Stimulated activated CD4-positive, alpha-beta T cell treated with anti-CD3 and anti-CD28 coated beads, Interleukin-12 subunit alpha, Interleukin-12 subunit beta, amount 100 ng/mL, for 48 hours (primary cell): ENCODE measurements around the gene ASB12.
"Not testable (repeated sequence)": the region's sequence is repeated elsewhere in the genome, so short reads cannot be mapped to it uniquely, and the experiment has no call there.

ENCODE experiments used
- DNase-seq, 3 donors: peaks; one replicate each; pipeline ENCODE4 v3.0.0-alpha.2; 2020; ENCODE audit warnings: low read depth in 2 of 3, low spot score in 1 of 3

Gene ASB12, protein sequence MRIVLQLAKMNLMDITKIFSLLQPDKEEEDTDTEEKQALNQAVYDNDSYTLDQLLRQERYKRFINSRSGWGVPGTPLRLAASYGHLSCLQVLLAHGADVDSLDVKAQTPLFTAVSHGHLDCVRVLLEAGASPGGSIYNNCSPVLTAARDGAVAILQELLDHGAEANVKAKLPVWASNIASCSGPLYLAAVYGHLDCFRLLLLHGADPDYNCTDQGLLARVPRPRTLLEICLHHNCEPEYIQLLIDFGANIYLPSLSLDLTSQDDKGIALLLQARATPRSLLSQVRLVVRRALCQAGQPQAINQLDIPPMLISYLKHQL

DNA sequence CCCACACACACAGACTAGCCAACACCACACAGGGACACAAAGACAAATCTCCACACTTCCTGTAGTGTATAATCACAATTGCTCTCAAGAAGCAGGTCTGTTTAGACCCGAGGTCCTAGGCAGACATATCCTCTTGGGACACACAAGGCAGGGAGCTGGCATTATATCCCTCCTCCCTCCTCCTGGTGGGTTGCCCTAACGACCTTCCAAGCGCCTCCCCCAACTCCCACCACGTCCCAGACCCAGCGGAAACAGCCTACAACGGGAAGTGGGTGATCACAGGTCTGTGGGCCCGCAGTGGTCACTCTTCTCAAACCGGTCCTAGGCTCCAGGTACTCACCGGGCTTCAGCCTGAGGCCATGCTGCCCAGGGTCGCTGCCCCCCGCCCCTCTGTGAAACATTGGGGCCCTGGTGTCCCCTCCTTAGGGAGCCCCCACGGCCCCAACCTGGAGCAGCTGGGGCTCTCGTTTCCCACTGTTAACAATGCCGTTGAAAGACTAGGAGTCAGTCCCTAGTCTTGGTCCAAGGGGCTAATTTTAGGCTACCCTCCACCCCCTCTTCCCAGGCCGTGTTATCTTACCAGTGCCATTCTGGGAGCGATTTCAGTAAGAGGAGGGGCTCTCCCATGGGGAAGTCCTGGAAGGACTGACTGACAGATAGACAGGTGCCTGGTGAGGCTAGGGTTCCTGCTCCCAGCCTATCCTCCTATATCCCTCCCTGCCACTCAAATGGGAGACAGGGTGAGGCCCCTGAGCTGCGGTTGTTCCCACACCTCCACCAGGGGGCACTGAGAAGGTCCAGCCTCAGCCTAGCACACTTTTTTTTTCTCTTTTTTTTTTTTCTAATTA lies at the start of gene ASB12:
Gene ASB12 (minus strand): TSS at position 485 of the 848 bp plus-strand sequence. CDS start 4,957 bp downstream, outside the sequence.
- DNase-seq: no peak

DNA sequence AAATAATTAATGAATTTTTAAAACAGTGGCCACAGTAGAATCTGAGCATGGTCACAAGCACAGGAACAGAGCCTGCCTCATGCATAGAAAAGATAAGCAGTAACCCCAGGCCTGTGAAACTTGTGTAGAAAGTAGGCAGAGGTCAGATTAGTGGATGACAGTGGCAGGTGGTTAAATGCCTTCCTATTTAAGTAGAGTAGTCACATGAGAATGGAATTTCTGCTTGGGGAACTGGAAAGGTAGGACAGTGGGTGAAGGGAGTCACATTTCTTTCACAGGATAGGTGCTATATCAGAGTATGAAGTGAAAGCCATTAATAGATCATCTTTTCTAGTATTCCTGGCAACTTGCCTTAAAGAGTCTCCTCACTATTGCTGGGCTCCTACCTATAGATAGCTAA lies 34.9 kb upstream of the ASB12 start:
- DNase-seq: no peak

DNA sequence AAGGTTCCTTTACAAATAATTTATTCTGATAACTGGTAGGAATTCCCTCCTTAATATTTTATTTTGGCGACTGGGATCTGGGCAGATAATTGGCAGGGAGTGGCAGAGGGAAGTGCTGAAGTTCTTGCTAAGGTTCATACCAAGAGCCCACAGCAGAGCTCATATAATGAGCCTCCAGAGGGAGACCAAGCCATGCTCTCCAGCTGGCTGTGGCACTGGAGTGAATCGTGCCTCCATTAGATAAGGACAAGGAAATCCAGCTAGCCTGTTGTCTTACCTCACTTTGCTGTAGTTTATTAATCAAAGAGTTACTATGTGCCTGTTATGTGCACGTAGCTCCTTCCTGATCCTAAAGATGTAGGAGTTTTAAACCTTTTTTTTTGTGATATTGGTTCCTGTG lies 1.3 kb downstream of the ASB12 start:
- DNase-seq: no peak

DNA sequence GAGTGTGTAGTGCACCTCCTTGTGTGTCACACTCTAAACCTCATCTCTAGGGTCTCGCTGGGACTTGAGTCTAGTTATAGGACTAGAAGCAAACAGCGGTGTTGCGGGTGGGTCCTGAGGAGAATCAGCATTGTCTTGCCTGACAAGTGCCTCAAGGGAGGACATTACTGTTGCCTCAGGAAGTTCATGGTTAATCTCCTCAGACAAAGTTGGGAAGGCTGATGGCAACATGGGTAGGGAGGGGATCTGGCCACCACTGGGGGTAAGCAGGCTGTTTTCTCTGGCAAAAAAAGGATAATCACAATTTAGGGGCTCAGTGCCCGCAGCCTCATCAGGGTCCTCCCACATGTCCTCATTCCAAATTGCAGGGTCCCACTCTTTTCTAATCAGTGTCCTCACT lies 12.4 kb downstream of the ASB12 start:
- no peak for DNase-seq

DNA sequence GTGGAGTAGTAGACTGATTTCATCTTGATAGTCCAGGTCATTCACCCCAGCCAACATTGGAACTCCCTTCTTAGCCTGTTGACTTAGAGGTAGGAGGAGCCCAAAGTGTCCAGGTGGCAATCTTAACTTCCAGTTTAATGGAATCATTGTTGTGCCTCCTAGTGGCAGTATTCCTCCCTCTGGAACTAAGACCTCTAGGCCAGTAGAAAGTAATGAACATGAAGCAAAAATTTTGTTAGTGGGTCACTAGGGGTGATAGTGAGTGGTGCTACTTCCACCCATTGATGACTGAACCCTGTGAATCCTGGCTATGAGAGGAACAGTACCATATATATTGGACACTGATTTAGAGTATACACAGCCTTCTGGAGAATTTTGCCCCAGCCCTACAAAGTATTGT lies 16.4 kb downstream of the ASB12 start:
- not testable (repeated sequence) for DNase-seq

DNA sequence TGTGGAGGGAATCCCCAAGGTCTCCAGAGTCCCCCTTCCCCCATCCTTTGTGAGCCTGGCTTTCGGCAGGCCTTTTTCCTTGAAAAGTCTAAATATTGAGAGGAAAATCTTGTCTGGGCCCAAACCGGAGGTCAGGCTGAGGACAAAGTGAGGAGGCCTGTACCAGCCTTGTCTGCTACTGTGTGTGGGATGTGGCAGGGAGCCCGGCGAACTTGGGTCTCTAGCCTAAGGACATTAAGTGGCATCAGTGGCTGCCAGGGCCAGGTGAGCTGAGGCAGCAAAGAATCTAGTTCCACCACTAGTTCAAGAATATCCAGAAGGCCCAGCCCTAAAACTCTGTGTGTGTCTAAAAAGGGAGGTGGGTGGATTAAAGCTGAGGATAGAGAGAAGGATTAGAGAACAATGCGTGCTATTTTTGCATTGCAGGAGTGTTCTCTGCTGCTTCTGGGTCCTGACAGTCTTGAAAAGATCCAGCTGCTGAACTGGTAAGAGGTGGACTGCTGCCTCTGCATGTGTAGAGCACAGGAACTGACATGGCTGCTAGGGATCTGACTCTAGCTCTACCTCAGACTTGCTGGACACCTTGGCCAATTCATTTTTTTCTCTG lies 23.7 kb downstream of the ASB12 start:
- DNase-seq: no peak

DNA sequence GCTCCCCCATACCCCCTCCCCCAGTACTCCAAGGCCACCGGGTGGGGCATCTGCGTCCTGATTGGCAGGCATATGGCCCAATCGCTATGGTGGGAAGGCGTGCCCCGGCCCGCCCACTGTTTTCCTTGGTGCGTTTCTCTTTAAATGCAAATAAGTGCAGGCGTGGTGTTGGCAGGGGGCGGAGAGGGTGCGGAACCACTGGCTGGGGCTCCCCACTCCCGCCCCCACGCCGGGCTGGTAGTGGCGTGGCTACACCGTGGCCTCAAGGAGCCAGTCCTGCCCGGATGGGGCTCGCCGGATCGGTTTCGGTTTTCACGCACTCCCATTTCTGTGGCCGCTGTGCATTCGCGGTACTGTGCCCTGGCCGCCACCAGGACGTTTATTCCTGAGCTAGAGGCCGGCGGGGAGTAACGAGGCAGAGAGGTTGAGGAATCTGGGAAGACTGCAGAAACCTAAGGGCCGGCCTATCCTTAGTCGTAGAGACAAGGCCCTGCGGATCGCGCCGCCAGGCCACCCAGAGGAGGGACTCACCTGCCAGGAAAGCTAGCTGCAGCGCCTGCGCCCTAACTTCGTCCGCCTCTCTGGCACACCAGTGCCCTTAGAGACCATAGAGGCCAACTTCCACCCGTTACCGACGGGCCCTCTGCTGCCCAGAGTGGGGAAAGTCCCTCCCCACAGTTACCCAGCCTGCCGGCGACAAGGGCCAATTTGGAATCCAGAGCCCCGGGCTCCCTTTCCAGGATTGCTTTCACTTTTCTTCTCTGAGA lies 24.5 kb downstream of the ASB12 start:
- DNase-seq: peak; percentile 73 to 79 (median 76)

DNA sequence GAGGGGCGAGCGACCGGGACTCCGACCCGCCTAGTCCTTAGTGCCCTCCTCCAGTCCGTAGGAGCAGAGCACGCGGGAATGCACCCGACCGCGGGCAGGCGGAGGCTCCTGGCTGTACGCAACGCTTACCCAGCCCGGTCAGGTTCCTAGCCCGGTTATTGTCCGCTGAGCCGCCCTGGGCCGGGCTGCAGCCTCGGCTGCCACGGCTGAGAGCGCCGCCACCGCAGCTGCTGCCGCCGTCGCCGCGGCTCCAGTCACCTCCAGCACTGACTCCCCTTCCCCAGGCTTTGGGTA lies 25.0 kb downstream of the ASB12 start, which contains the start of gene AMER1:
Gene AMER1 (minus strand): TSS at position 268 of the 294 bp plus-strand sequence. CDS start 12,422 bp downstream, outside the sequence.
- DNase-seq: peak in 1 of 3 donors; percentile 0

DNA sequence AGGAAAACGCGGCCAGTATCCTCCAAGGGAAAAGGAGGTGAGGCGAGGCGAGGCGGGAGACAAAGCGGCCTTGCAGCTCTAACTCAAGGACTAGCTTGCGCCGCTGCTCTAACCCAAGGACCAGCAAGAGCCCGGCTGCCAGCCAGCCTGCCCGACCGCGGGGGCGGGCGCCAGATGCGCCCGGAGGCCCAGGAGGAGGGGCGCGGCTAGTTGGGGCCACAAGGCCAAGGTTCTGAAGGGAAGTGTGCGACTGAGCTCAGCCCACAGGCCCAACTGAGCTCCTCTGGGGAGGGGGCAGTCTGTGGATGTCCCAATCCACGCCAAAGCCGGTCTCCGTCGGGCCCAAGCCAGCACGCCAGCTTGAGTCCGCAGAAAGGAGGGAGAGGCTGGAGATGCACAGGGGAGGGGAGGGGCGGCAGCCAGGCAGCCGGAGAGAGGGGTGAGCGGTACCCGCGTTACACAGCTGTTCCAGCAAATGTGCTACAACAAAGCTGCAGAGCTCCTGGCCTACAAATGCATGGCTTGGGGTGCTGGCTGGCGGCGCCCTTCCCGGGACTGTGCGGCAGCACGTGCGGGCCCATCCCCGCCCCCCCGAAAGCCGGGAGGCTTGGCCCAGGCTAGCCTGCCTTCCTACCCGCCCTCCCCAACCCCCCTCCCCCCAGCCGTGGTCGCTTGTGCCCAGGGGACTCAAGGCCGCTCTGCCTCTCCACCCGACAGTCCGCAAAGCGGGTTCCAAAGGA lies 25.5 kb downstream of the ASB12 start:
- DNase-seq: peak in 2 of 3 donors; percentile 2 to 5

DNA sequence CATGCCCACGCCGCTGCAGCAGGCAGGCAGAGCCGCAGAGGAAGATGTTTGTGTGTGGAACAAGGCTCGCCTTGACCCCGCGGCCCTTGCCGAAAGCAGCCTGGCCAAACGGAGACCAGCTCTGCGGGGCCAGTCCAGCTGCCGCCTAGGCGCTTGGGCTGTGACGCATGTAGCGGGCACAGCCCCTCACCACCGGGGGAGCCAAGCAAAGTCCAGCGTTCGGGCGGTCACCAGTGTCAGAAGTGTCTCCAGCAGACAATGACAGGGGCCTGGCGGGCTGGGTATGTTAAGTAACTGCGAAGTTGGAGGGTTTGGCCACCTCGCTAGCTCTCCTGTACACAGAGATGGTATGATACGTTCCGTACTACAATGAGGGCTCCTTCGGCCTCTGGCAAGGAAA lies 26.2 kb downstream of the ASB12 start:
- DNase-seq: no peak

DNA sequence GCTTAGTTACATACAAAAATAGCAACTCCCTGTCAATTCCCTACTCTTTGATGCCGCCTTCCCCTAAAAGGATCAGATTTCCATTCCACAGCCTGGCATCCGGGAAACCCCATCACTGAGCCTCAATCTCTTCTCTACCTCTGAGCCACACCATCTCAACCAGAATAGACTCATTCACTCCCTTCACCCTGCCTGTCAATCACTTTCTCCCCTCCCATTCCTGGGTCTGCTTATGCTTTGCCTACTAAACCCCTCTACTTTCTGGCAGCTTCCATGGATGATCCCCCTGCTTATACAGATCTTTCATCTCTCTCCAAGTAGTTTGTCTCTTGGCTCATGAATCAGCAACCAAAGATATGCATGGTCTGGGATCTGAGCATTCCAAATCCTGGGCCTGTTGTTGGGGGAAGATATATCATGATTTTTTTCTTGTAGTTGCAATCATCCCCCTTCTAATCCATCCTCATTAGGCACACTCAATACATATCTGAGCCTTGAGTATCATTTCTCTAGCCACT lies 27.5 kb downstream of the ASB12 start:
- no peak for DNase-seq

DNA sequence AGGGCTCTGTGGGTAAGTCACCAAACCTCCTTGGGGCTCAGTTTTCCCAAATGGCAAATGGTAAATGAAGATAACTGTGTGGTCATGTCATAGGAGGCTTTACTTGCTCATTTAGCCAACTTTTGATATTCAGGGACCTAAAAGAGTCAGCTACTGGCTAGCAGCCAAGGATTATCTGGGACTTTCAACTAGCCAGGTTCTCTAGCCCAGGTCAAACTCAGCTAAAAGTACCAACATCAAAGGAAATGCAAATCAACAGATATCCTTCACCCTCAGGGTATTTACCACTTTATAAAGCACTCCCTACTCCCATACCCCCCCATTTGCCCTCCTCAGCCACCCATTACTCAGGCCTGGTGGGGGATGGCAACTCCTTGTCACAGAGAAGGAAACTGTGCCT lies 32.4 kb downstream of the ASB12 start:
- no peak for DNase-seq

DNA sequence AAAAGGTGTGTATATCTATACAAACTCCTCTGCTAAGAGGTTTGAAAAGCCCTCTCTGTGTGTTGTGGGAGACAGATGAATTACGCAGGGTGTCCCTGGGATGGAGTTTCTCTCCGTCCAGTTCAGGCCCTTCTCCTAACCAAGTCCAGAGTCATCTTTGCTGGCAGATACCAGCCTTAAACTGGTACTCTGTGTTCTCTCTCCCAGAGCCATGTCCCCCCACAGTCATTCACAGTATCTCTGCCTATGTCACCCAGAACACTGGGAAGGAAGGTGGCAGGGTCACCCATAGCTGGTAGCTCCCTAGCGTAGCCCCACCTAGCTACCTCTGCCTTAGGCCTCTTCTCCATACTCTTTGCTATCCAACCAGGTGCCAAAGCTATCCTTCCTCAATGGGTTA lies 33.8 kb downstream of the ASB12 start:
- no peak for DNase-seq

DNA sequence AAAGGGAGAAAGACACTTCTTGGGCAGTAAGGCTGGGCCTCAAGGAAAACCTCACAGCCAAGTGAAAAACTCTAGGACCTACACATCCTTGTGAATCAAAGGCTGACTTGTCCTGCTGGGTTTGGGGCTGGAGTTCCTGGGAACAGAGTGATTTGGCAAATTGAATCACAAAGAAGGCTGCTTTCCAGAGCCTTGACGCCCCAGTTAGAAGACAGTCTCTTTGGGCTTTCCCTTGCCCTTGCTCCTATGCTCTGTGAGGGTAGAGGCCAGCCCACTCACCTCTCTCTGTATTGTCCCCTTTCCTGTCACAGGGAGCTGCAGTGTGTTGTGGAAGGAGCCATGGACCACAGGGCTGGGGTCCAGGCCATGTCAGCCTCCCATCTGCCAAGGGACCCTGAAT lies 34.5 kb downstream of the ASB12 start:
- no peak for DNase-seq

DNA sequence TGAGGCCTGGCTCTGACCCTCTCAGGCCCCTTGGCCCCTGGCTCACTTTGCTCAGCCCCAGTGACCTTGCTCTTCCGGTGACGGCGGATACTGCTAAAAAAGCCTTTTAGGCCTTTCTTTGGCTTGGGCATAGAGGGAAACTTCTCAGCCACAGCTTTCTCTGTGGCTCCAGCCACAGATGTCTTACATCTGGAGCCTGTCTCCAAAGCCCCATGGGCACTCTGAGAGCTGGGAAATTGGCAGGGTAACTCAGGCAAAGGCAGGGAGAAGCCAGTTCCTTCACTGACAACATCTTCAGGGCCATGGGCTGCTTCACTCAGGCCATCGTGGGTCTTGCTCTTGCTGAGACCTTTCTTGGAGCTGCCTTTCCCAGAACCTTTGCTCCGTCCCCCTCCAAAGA lies 37.7 kb downstream of the ASB12 start:
- DNase-seq: no peak

DNA sequence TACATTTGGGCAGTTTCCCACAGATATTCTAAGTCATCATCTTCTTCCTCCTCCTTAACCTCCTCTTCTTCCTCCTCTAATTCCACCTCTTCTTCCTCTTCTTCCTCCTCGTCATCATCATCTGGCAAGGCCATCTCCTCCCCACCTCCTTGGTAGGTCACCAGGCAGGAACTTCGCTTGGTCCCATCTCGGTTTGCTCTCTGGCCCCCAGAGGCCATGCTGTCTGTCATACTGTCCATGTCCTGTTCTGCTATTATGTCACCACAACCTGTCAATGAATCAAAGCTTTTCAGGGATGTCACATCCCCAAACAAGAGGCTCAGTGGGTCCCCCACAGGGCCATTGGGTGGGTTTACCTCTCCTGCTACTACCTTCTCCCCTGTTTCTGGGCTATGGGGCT lies 38.4 kb downstream of the ASB12 start:
- no peak for DNase-seq

DNA sequence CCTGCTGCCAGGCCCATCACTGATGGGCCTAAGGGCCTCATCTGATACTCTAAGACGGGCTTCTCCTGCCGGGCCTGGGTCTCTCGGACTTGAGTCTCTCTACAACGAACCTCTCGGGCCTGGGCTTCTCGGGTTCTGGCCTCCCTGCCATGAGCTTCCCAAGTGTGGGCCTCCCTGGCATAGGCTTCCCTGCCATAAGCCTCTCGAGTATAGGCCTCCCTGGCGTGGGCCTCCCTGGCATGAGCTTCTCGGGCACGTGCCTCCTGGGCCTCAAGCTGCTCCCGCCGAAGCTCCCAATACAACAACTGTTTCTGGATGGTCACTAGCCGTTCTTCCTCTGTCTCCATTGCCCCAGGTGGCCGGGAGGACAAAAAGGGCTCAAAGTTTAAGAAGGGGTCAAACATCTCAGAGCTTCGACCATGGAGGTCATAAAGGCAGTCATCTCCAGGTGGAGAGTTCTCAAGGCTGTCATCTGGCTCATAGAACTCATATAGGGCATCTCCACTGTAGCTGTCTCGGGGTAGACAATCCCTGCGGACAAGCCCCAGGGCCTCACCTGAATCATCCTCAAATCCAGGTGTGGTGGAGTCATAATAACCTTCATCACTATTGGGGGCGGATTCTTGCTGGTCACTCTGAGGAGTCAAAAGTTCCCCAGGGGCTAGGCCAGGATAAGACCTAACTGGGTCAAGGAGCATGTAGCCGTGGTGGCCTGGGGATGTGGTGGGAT lies 39.0 kb downstream of the ASB12 start:
- DNase-seq: no peak

DNA sequence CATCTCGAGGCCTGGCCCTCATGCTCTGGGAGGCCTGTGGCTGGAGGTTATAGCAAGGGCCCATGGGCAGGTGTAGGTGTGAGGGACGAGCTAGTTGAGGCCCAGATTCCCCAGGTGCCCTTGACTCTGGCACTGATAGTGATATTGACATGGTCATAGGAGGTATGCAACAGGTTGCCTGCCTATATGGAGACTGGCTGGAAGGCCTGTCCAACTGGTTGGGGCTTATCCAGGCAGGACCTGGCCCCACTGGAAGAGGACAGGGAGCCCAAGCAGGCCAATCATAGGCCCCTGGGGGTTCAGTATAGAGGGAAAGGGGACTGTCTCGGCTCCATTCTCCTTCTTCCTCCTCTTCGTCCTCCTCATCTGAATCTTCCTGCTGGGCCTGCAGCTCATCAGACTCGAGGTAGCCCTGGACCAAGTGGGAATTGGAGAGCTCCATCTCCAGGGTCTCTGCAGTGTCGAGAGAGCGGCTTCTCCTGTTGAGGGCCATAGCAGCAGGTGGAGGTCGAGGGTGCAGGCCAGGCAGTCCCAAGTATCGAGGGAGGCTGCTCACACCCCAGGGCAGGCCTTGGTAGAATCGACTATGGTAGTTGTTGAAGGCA lies 40.2 kb downstream of the ASB12 start:
- DNase-seq: no peak

DNA sequence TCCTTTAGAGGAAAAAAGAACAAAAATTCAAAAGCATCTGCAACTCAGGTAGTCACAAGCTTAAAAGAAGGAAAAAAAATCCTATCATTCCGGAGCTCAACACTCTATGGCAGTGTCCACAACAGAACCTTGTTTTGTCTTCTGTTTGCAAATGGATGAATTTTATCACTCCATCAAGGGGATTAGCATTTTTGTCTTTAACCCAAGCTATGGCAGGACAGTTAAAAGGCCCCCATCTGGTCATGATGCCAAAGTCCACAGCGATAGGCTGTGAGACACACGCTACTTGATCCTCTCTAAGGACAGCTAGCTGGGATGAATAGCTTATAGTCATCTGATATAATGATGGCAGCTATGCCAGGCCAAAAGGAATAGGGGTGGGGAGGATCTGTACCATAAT lies 41.5 kb downstream of the ASB12 start:
- no peak for DNase-seq
